Mucosa of descending colon (tissue), 3 donors: Measurements from ENCODE around the gene PKLR. TPM values are rescaled to one million over a fixed set of nuclear protein-coding genes. Genes with fewer than 3 reads are reported as not detected.

Source experiments
- ATAC-seq: fragments of 200-7000 bp; cut with Tn5 transposase; one replicate; pipeline ENCODE4 v1.9.1; 2020; ENCODE audit warnings: mild to moderate bottlenecking, moderate library complexity
- DNase-seq, 3 donors: peaks; one replicate each; pipeline ENCODE4 v3.0.0-alpha.2; 2020
- H3K36me3 ChIP-seq: fragments of 200-600 bp; one replicate; pipeline ENCODE4 v1.8.0; 2021; ENCODE audit warnings: low read depth, mild to moderate bottlenecking
- H3K4me1 ChIP-seq: fragments of 200-600 bp; one replicate; pipeline ENCODE4 v1.8.0; 2021; ENCODE audit warnings: low read depth, mild to moderate bottlenecking
- H3K4me3 ChIP-seq: fragments of 200-600 bp; one replicate; pipeline ENCODE4 v1.8.0; 2021; ENCODE audit warnings: mild to moderate bottlenecking
- H3K9me3 ChIP-seq: fragments of 200-600 bp; one replicate; pipeline ENCODE4 v1.8.0; 2021; ENCODE audit warnings: mild to moderate bottlenecking
- CTCF ChIP-seq: fragments of 200-600 bp; IDR thresholded peaks from one replicate; pipeline ENCODE4 v1.8.0; 2022; ENCODE audit warnings: antibody characterized with exemption, mild to moderate bottlenecking
- intact Hi-C, 2 donors: fragments of 100-400 bp; cut with DNase I in 1 of 2; cut with micrococcal nuclease in 1 of 2; formaldehyde crosslinking; loops; one replicate each; pipeline versions ENCODE4 v1.11.0 to v1.11.1; 2022; cut with DNase I, micrococcal nuclease
- total RNA-seq, 3 donors: library from RNA; stranded (reverse); fragmentation: NEBNext Ultra II Directional in 2 of 3; extraction: Animal tissue kit (Norgen Biotek cat#: 25700) in 2 of 3; gene quantifications; one replicate each; pipeline versions ENCODE4 v1.2.1 to v1.2.4, GENCODE V29; 2021 to 2023
- donor health status: DM: no; HTN: no; CAD: no; lungs with moderate emphysema.
- donor health status: DM: no; HTN: no; CAD: no.
- donor health status: DM: no; HTN: yes; CAD: no.

Gene PKLR
- total RNA-seq, 3 donors from 2014 or later = 0.63 to 2.0 (median 1.5) TPM

GRCh38 chr1:155255243-155256007 is 45.8 kb downstream of the PKLR start, which contains the start of gene ENTREP3:
Gene ENTREP3 (minus strand): TSS chr1:155255483. CDS start chr1:155254877, 606 bp downstream.
- Histone ChIP-seq H3K36me3 (no peaks in the 10 kb centered on the region), H3K4me3 (peak within 1 kb of the TSS; percentile 63), H3K9me3 (no peaks in the 10 kb centered on the region), H3K4me1 (peaks cover 9% of the 10 kb centered on the region)
- intact Hi-C loops = loop anchor here in 1 of 2 donors (10.0 kb wide), 1 partner anchor 69 kb away; the partner anchor contains the start of gene RUSC1
- DNase-seq = peak; percentile 91 to 93 (median 91)
- peak; percentile 90 for ATAC-seq
- TF ChIP-seq CTCF = no peak

GRCh38 chr1:155254714-155255242 is 46.5 kb downstream of the PKLR start:
- Histone ChIP-seq H3K4me1 (peaks cover 10% of the 10 kb centered on the region), H3K4me3 (peak overlapping the region; percentile 63), H3K36me3 (no peaks in the 10 kb centered on the region), H3K9me3 (no peaks in the 10 kb centered on the region)
- intact Hi-C loops = loop anchor here in 1 of 2 donors (10.0 kb wide), 1 partner anchor 70 kb away; the partner anchor contains the start of gene RUSC1
- peak; percentile 23 to 71 (median 62) for DNase-seq
- TF ChIP-seq CTCF = no peak
- peak; percentile 15 for ATAC-seq

GRCh38 chr1:155254228-155254713 is 47.0 kb downstream of the PKLR start:
- no peak overlapping the region for H3K4me3 ChIP-seq
- no peak for DNase-seq
- no peak for TF ChIP-seq CTCF
- ATAC-seq = no peak
- H3K9me3 ChIP-seq = no peaks in the 10 kb centered on the region
- H3K4me1 ChIP-seq = peaks cover 10% of the 10 kb centered on the region
- intact Hi-C loops = loop anchor here in 1 of 2 donors (10.0 kb wide), 1 partner anchor 71 kb away; the partner anchor contains the start of gene RUSC1
- no peaks in the 10 kb centered on the region for H3K36me3 ChIP-seq

GRCh38 chr1:155253797-155254196 is 47.4 kb downstream of the PKLR start:
- ATAC-seq = no peak
- no peaks in the 10 kb centered on the region for H3K9me3 ChIP-seq
- no peak for DNase-seq
- intact Hi-C loops = loop anchor here in 1 of 2 donors (10.0 kb wide), 1 partner anchor 71 kb away; the partner anchor contains the start of gene RUSC1
- TF ChIP-seq CTCF = no peak
- H3K4me1 ChIP-seq = peaks cover 10% of the 10 kb centered on the region
- H3K36me3 ChIP-seq = no peaks in the 10 kb centered on the region
- no peak overlapping the region for H3K4me3 ChIP-seq

GRCh38 chr1:155253208-155253607 is 48.0 kb downstream of the PKLR start:
- intact Hi-C loops = loop anchor here in 1 of 2 donors (10.0 kb wide), 1 partner anchor 72 kb away; the partner anchor contains the start of gene RUSC1
- peaks cover 10% of the 10 kb centered on the region for H3K4me1 ChIP-seq
- no peak for DNase-seq
- no peaks in the 10 kb centered on the region for H3K36me3 ChIP-seq
- TF ChIP-seq CTCF = no peak
- no peak overlapping the region for H3K4me3 ChIP-seq
- H3K9me3 ChIP-seq = no peaks in the 10 kb centered on the region
- ATAC-seq = no peak
